Esophagus squamous epithelium (tissue), 4 donors: ENCODE data around the gene AP3B1.

Source experiments
- POLR2A ChIP-seq, 4 donors: fragments of 450-650 bp; IDR thresholded peaks; one replicate each; pipeline ENCODE4 v1.6.1; 2017; ENCODE audit warnings: antibody characterized with exemption in 4 of 4, mild to moderate bottlenecking in 4 of 4, moderate library complexity in 3 of 4
- TF ChIP-seq, protein P1 (sequence below), 6 experiments: fragments of 450-650 bp in 4 of 6; fragments of 200-600 bp in 2 of 6; sonication (generic) in 2 of 6; IDR thresholded peaks; one replicate each; pipeline ENCODE4 v1.5.1; 2016 to 2019; ENCODE audit warnings: antibody characterized with exemption in 6 of 6, mild to moderate bottlenecking in 4 of 6, moderate library complexity in 4 of 6

DNA sequence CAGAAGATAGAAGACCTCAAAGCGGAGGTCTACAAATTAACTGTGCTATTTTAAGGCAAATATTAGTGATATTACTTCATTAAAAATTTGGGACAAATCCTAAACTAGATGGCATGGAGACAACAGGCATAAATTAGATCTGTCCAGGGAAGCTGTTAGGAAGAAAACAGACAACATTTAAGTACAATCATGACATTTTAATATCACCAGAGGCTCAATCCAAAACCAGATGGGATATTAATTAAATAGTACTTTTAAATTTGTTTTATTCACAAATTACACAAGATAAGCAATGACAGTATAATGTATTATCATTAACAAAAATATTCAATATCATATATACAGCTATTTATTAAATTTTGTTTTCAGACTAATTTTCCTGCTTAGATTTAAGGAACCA lies 161.1 kb downstream of the AP3B1 start:
- TF ChIP-seq, protein P1, sequence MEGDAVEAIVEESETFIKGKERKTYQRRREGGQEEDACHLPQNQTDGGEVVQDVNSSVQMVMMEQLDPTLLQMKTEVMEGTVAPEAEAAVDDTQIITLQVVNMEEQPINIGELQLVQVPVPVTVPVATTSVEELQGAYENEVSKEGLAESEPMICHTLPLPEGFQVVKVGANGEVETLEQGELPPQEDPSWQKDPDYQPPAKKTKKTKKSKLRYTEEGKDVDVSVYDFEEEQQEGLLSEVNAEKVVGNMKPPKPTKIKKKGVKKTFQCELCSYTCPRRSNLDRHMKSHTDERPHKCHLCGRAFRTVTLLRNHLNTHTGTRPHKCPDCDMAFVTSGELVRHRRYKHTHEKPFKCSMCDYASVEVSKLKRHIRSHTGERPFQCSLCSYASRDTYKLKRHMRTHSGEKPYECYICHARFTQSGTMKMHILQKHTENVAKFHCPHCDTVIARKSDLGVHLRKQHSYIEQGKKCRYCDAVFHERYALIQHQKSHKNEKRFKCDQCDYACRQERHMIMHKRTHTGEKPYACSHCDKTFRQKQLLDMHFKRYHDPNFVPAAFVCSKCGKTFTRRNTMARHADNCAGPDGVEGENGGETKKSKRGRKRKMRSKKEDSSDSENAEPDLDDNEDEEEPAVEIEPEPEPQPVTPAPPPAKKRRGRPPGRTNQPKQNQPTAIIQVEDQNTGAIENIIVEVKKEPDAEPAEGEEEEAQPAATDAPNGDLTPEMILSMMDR (IDR thresholded peaks at IDR 0.05): no peak
- no peak for TF ChIP-seq POLR2A (IDR thresholded peaks at IDR 0.05)
